GM23248 (cell line): ENCODE data around the gene NOC2L. TPM values are rescaled to one million over a fixed set of nuclear protein-coding genes. Genes with fewer than 3 reads are reported as not detected.
"Not testable (repeated sequence)": the region's sequence is repeated elsewhere in the genome, so short reads cannot be mapped to it uniquely, and the experiment has no call there.

ENCODE experiments used
- DNase-seq: peaks from one replicate; pipeline ENCODE4 v3.0.0-alpha.2; 2015
- H2AFZ ChIP-seq: fragments of 200-600 bp; sonication (generic); 2 replicates; pipeline ENCODE4 v1.6.1; 2016; ENCODE audit warnings: antibody characterized with exemption
- H3F3A ChIP-seq: fragments of 200-600 bp; sonication (generic); 2 replicates; pipeline ENCODE4 v1.6.1; 2016; ENCODE audit warnings: mild to moderate bottlenecking, antibody characterized with exemption, mixed run types; ENCODE audit not compliant: insufficient read depth
- H3K27ac ChIP-seq: fragments of 200-600 bp; sonication (generic); 2 replicates; pipeline ENCODE4 v1.5.1; 2016; ENCODE audit warnings: mild to moderate bottlenecking
- H3K27me3 ChIP-seq: fragments of 200-600 bp; sonication (generic); replicated peaks from 2 replicates; pipeline ENCODE4 v1.6.1; 2016; ENCODE audit warnings: mild to moderate bottlenecking; ENCODE audit not compliant: insufficient read depth
- H3K36me3 ChIP-seq: fragments of 200-600 bp; sonication (generic); 2 replicates; pipeline ENCODE4 v1.6.1; 2016; ENCODE audit warnings: low read depth, mild to moderate bottlenecking
- H3K4me1 ChIP-seq: fragments of 200-600 bp; sonication (generic); 2 replicates; pipeline ENCODE4 v1.6.1; 2016; ENCODE audit warnings: mild to moderate bottlenecking; ENCODE audit not compliant: insufficient read depth
- H3K4me2 ChIP-seq: fragments of 200-600 bp; sonication (generic); one replicate; pipeline ENCODE4 v1.6.1; 2016; ENCODE audit warnings: mild to moderate bottlenecking; ENCODE audit not compliant: unreplicated experiment
- H3K4me3 ChIP-seq: fragments of 200-600 bp; sonication (generic); 2 replicates; pipeline ENCODE4 v1.5.1; 2016; ENCODE audit warnings: mild to moderate bottlenecking
- H3K79me2 ChIP-seq: fragments of 200-600 bp; sonication (generic); 2 replicates; pipeline ENCODE4 v1.6.1; 2016; ENCODE audit warnings: mild to moderate bottlenecking; ENCODE audit not compliant: insufficient read depth
- H3K9ac ChIP-seq: fragments of 200-600 bp; sonication (generic); 2 replicates; pipeline ENCODE4 v1.6.1; 2016; ENCODE audit warnings: mild to moderate bottlenecking
- H3K9me2 ChIP-seq: fragments of 200-600 bp; sonication (generic); 2 replicates; pipeline ENCODE4 v1.6.1; 2016; ENCODE audit warnings: mixed run types, mild to moderate bottlenecking, moderate library complexity; ENCODE audit not compliant: insufficient read depth
- H3K9me3 ChIP-seq: fragments of 200-600 bp; sonication (generic); one replicate; pipeline ENCODE4 v1.6.1; 2017; ENCODE audit warnings: low read depth
- H4K20me1 ChIP-seq: fragments of 200-600 bp; sonication (generic); 2 replicates; pipeline ENCODE4 v1.6.0; 2016; ENCODE audit not compliant: insufficient read depth
- EZH2 ChIP-seq: fragments of 200-600 bp; sonication (generic); IDR thresholded peaks from 2 replicates; pipeline ENCODE4 v1.6.1; 2018; ENCODE audit warnings: antibody characterized with exemption, mild to moderate bottlenecking; ENCODE audit not compliant: insufficient read depth, poor library complexity, severe bottlenecking
- EZH2phosphoT487 ChIP-seq: fragments of 200-600 bp; sonication (generic); IDR thresholded peaks from 2 replicates; pipeline ENCODE4 v1.6.1; 2018; ENCODE audit warnings: antibody characterized with exemption, moderate library complexity, mild to moderate bottlenecking, low read depth; ENCODE audit not compliant: insufficient read depth
- WGBS, 2 experiments: methylation state at CpG; one replicate each; pipeline ENCODE4 v1.1.6; 2015 to 2017; ENCODE audit warnings: low lambda C conversion rate in 2 of 2, low coverage in 1 of 2; ENCODE audit errors: missing lambda C conversion rate in 2 of 2; 5-methylcytosine and 5-hydroxymethylcytosine counted together
- in situ Hi-C: fragments of 300-500 bp; cut with MboI; formaldehyde crosslinking; loops from 2 replicates; pipeline ENCODE4 v1.15.0; 2020
- polyA plus RNA-seq: library from polyadenylated mRNA; unstranded; fragments of >200 nt; fragmentation: Nextera tagmentation; extraction: Ambion mirVana; gene quantifications from 2 replicates; pipeline ENCODE4 v1.2.1, GENCODE V29; 2016
- total RNA-seq: library from RNA; depleted of rRNA; stranded (reverse); fragments of >200 nt; shearing (Covaris generic); gene quantifications from 2 replicates; pipeline ENCODE4 v1.2.3, GENCODE V29; 2014

NOC2L gene
- total and polyA plus RNA-seq, 2 experiments from 2014 or later = 64.0 to 67.3 TPM

- Histone ChIP-seq H3F3A (no peaks in the 10 kb centered on the region), H3K9me3 (no peaks in the 10 kb centered on the region), H3K36me3 (no peaks in the 10 kb centered on the region; the same call in 1 of the 2 replicates), H4K20me1 (no peaks in the 10 kb centered on the region), H3K9me2 (no peaks in the 10 kb centered on the region), H3K27ac (no peak overlapping the region), H3K79me2 (peaks cover 3% of the 10 kb centered on the region; the same call in 1 of the 2 replicates), H3K9ac (no peak overlapping the region), H3K4me3 (no peak overlapping the region), H3K4me2 (no peak overlapping the region), H2AFZ (no peak overlapping the region), H3K27me3 (no peaks in the 10 kb centered on the region), H3K4me1 (no peaks in the 10 kb centered on the region)
- WGBS, 2 experiments = 73% methylated on average over 6 of the region's 6 CpGs
- in situ Hi-C loops = no loop called here
- DNase-seq = peak; percentile 49
- TF ChIP-seq EZH2 (no peak), EZH2phosphoT487 (no peak)
These were observed 7.7 kb downstream of the NOC2L start for GRCh38 chr1:951364-951763.

GRCh38 chr1:950881-951280 is 8.2 kb downstream of the NOC2L start:
- H3K9ac ChIP-seq = no peak overlapping the region
- H3K36me3 ChIP-seq = no peaks in the 10 kb centered on the region; the same call in 1 of the 2 replicates
- H3K79me2 ChIP-seq = no peaks in the 10 kb centered on the region
- H2AFZ ChIP-seq = no peak overlapping the region
- H3K9me3 ChIP-seq = no peaks in the 10 kb centered on the region
- 90 to 95% methylated on average over 13 to 23 of the region's 23 CpGs for WGBS, 2 experiments
- H3K9me2 ChIP-seq = no peaks in the 10 kb centered on the region
- no peaks in the 10 kb centered on the region for H3K27me3 ChIP-seq
- H4K20me1 ChIP-seq = no peaks in the 10 kb centered on the region
- no peaks in the 10 kb centered on the region for H3K4me1 ChIP-seq
- H3F3A ChIP-seq = no peaks in the 10 kb centered on the region
- in situ Hi-C loops = no loop called here
- no peak for TF ChIP-seq EZH2phosphoT487
- no peak for TF ChIP-seq EZH2
- no peak overlapping the region for H3K4me2 ChIP-seq
- no peak overlapping the region for H3K27ac ChIP-seq
- DNase-seq = no peak
- H3K4me3 ChIP-seq = no peak overlapping the region

- H3K4me1 ChIP-seq = no peaks in the 10 kb centered on the region
- H3K27me3 ChIP-seq = no peaks in the 10 kb centered on the region
- in situ Hi-C loops = no loop called here
- H3K79me2 ChIP-seq = no peaks in the 10 kb centered on the region
- H3F3A ChIP-seq = no peaks in the 10 kb centered on the region
- H3K9me3 ChIP-seq = no peaks in the 10 kb centered on the region
- H4K20me1 ChIP-seq = no peaks in the 10 kb centered on the region
- H3K27ac ChIP-seq = no peak overlapping the region
- TF ChIP-seq EZH2phosphoT487 (no peak), EZH2 (no peak)
- 88 to 92% methylated on average over 9 of the region's 9 CpGs for WGBS, 2 experiments
- no peak for DNase-seq
- no peak overlapping the region for H2AFZ ChIP-seq
- no peaks in the 10 kb centered on the region for H3K9me2 ChIP-seq
- H3K36me3 ChIP-seq = no peaks in the 10 kb centered on the region
- H3K9ac ChIP-seq = no peak overlapping the region
- H3K4me2 ChIP-seq = no peak overlapping the region
- no peak overlapping the region for H3K4me3 ChIP-seq
These were observed 8.8 kb downstream of the NOC2L start for GRCh38 chr1:950268-950667.

- no peak for TF ChIP-seq EZH2phosphoT487
- TF ChIP-seq EZH2 = no peak
- H3K4me1 ChIP-seq = no peaks in the 10 kb centered on the region
- H3K4me2 ChIP-seq = no peak overlapping the region
- H3F3A ChIP-seq = peaks cover 16% of the 10 kb centered on the region; the same call in 1 of the 2 replicates
- no peaks in the 10 kb centered on the region for H4K20me1 ChIP-seq
- H3K9me2 ChIP-seq = no peaks in the 10 kb centered on the region
- H3K27me3 ChIP-seq = no peaks in the 10 kb centered on the region
- H3K9ac ChIP-seq = no peak overlapping the region
- no peak overlapping the region for H3K27ac ChIP-seq
- in situ Hi-C loops = no loop called here
- DNase-seq = no peak
- no peaks in the 10 kb centered on the region for H3K9me3 ChIP-seq
- H3K36me3 ChIP-seq = no peaks in the 10 kb centered on the region
- no peaks in the 10 kb centered on the region for H3K79me2 ChIP-seq
- H3K4me3 ChIP-seq = no peak overlapping the region
- WGBS, 2 experiments = 97 to 98% methylated on average over 15 of the region's 15 CpGs
- H2AFZ ChIP-seq = no peak overlapping the region
These were observed 11.1 kb downstream of the NOC2L start for GRCh38 chr1:947958-948357.

- 93% methylated on average over 13 of the region's 13 CpGs for WGBS, 2 experiments
- H3F3A ChIP-seq = peaks cover 16% of the 10 kb centered on the region; the same call in 1 of the 2 replicates
These were observed 12.2 kb downstream of the NOC2L start for GRCh38 chr1:946811-947210.

More at GRCh38 chr1:946811-947210, 12.2 kb downstream of the NOC2L start:
- H3K27ac ChIP-seq, H3K9me2 ChIP-seq, H3K4me3 ChIP-seq, in situ Hi-C loops, H2AFZ ChIP-seq, H3K36me3 ChIP-seq, DNase-seq, H3K4me1 ChIP-seq, H4K20me1 ChIP-seq, H3K27me3 ChIP-seq, H3K4me2 ChIP-seq, H3K79me2 ChIP-seq, H3K9ac ChIP-seq, H3K9me3 ChIP-seq: not testable (repeated sequence)
